H9 (cell line): ENCODE results near the gene CACNB4. TPM values are rescaled to one million over a fixed set of nuclear protein-coding genes. Genes with fewer than 3 reads are reported as not detected.

Experiments used
- DNase-seq: peaks from one replicate; pipeline ENCODE4 v3.0.0-alpha.2; 2017
- H2AFZ ChIP-seq: one replicate; pipeline ENCODE4 v1.6.1; 2013; ENCODE audit warnings: mild to moderate bottlenecking, low read length, control low read depth, moderate library complexity
- H2AK5ac ChIP-seq: 2 replicates; pipeline ENCODE4 v1.6.1; 2013; ENCODE audit warnings: low read length, control low read depth, mixed read lengths; ENCODE audit not compliant: insufficient read length
- H2BK120ac ChIP-seq: one replicate; pipeline ENCODE4 v1.6.1; 2013; ENCODE audit warnings: low read depth, mild to moderate bottlenecking, low read length, control low read depth, inconsistent platforms; ENCODE audit not compliant: poor library complexity, severe bottlenecking
- H2BK12ac ChIP-seq: 2 replicates; pipeline ENCODE4 v1.6.1; 2013; ENCODE audit warnings: low read length, control low read depth, mixed read lengths, low read depth; ENCODE audit not compliant: insufficient read length
- H2BK15ac ChIP-seq: 2 replicates; pipeline ENCODE4 v1.6.1; 2013; ENCODE audit warnings: low read depth, low read length, control low read depth
- H2BK20ac ChIP-seq: one replicate; pipeline ENCODE4 v1.6.1; 2013; ENCODE audit warnings: low read depth, mild to moderate bottlenecking, low read length, control low read depth, inconsistent platforms; ENCODE audit not compliant: poor library complexity, severe bottlenecking
- H2BK5ac ChIP-seq: 2 replicates; pipeline ENCODE4 v1.6.1; 2013; ENCODE audit warnings: low read length, control low read depth, mixed read lengths; ENCODE audit not compliant: insufficient read length
- H3K14ac ChIP-seq: 2 replicates; pipeline ENCODE4 v1.6.1; 2013; ENCODE audit warnings: low read length, control low read depth; ENCODE audit not compliant: insufficient read depth
- H3K18ac ChIP-seq: 2 replicates; pipeline ENCODE4 v1.6.1; 2013; ENCODE audit warnings: low read depth, mild to moderate bottlenecking, mixed read lengths, low read length, control low read depth; ENCODE audit not compliant: insufficient read length
- H3K23ac ChIP-seq: 2 replicates; pipeline ENCODE4 v1.6.1; 2013; ENCODE audit warnings: low read length, control low read depth, mixed read lengths, low read depth; ENCODE audit not compliant: insufficient read length
- H3K23me2 ChIP-seq: 2 replicates; pipeline ENCODE4 v1.6.1; 2013; ENCODE audit warnings: low read depth, mild to moderate bottlenecking, mixed read lengths, low read length, control low read depth; ENCODE audit not compliant: insufficient read length, poor library complexity, severe bottlenecking
- H3K27ac ChIP-seq: 2 replicates; pipeline ENCODE4 v1.5.1; 2013; ENCODE audit warnings: low read length, control low read depth, mixed read lengths, low read depth; ENCODE audit not compliant: insufficient read length
- H3K27me3 ChIP-seq: 2 replicates; pipeline ENCODE4 v1.6.1; 2013; ENCODE audit warnings: low read length, control low read depth, inconsistent platforms; ENCODE audit not compliant: insufficient read depth
- H3K4ac ChIP-seq: 2 replicates; pipeline ENCODE4 v1.6.1; 2013; ENCODE audit warnings: low read depth, mild to moderate bottlenecking, control low read depth, inconsistent platforms, low read length, moderate library complexity
- H3K4me1 ChIP-seq: 2 replicates; pipeline ENCODE4 v1.6.1; 2013; ENCODE audit warnings: low read length, control low read depth, inconsistent platforms; ENCODE audit not compliant: insufficient read depth
- H3K4me2 ChIP-seq: 2 replicates; pipeline ENCODE4 v1.6.1; 2013; ENCODE audit warnings: low read length, control low read depth, mixed read lengths; ENCODE audit not compliant: insufficient read length, insufficient read depth
- H3K56ac ChIP-seq: 2 replicates; pipeline ENCODE4 v1.6.1; 2013; ENCODE audit warnings: low read depth, mild to moderate bottlenecking, mixed read lengths, low read length, control low read depth; ENCODE audit not compliant: insufficient read length
- H3K79me1 ChIP-seq: 2 replicates; pipeline ENCODE4 v1.6.1; 2013; ENCODE audit warnings: low read depth, mild to moderate bottlenecking, moderate library complexity, low read length, control low read depth, inconsistent platforms; ENCODE audit not compliant: insufficient read depth, poor library complexity, severe bottlenecking
- H3K79me2 ChIP-seq: 2 replicates; pipeline ENCODE4 v1.6.1; 2013; ENCODE audit warnings: low read length, control low read depth, inconsistent platforms; ENCODE audit not compliant: insufficient read depth
- H3K9ac ChIP-seq: 2 replicates; pipeline ENCODE4 v1.6.1; 2013; ENCODE audit warnings: low read length, control low read depth, mixed read lengths; ENCODE audit not compliant: insufficient read length; ENCODE audit errors: extremely low read depth
- H3K9me3 ChIP-seq: one replicate; pipeline ENCODE4 v1.6.1; 2013; ENCODE audit warnings: low read depth, low read length, inconsistent platforms; ENCODE audit not compliant: control insufficient read depth
- H3T11ph ChIP-seq: one replicate; pipeline ENCODE4 v1.6.1; 2013; ENCODE audit warnings: mild to moderate bottlenecking, low read length, control low read depth, inconsistent platforms
- H4K20me1 ChIP-seq: one replicate; pipeline ENCODE4 v1.6.1; 2013; ENCODE audit not compliant: control insufficient read depth, insufficient read length, insufficient read depth
- H4K5ac ChIP-seq: 2 replicates; pipeline ENCODE4 v1.6.1; 2013; ENCODE audit warnings: low read depth, mild to moderate bottlenecking, mixed read lengths, low read length, control low read depth; ENCODE audit not compliant: insufficient read length
- H4K8ac ChIP-seq: replicated peaks from 2 replicates; pipeline ENCODE4 v1.6.1; 2013; ENCODE audit warnings: low read length, control low read depth, mixed read lengths, low read depth; ENCODE audit not compliant: insufficient read length
- H4K91ac ChIP-seq: 2 replicates; pipeline ENCODE4 v1.6.1; 2013; ENCODE audit warnings: low read depth, mild to moderate bottlenecking, moderate library complexity, mixed read lengths, low read length, control low read depth; ENCODE audit not compliant: insufficient read length
- H3K27ac Mint-ChIP-seq, 3 experiments: 2 replicates in 2 of 3; 3 replicates in 1 of 3; pipeline ENCODE4 v1.8.0; 2020 to 2021; ENCODE audit warnings: mixed read lengths in 3 of 3, mild to moderate bottlenecking in 1 of 3, moderate library complexity in 1 of 3
- H3K27me3 Mint-ChIP-seq: 2 replicates; pipeline ENCODE4 v1.8.0; 2021; ENCODE audit warnings: low read depth, mild to moderate bottlenecking, moderate library complexity, mixed read lengths
- H3K36me3 Mint-ChIP-seq, 3 experiments: 2 replicates in 2 of 3; 3 replicates in 1 of 3; pipeline ENCODE4 v1.8.0; 2020 to 2021; ENCODE audit warnings: low read depth in 3 of 3, mixed read lengths in 3 of 3; ENCODE audit not compliant: insufficient read depth in 1 of 3
- H3K4me1 Mint-ChIP-seq, 2 experiments: 2 replicates each; pipeline ENCODE4 v1.8.0; 2020; ENCODE audit warnings: mixed read lengths in 2 of 2
- H3K4me3 Mint-ChIP-seq, 2 experiments: 2 replicates in 1 of 2; 3 replicates in 1 of 2; pipeline ENCODE4 v1.8.0; 2020 to 2021; ENCODE audit warnings: mild to moderate bottlenecking in 2 of 2, mixed read lengths in 2 of 2, moderate library complexity in 1 of 2
- H3K9me3 Mint-ChIP-seq, 2 experiments: 2 replicates in 1 of 2; 3 replicates in 1 of 2; pipeline ENCODE4 v1.8.0; 2020; ENCODE audit warnings: mild to moderate bottlenecking in 2 of 2, mixed read lengths in 2 of 2, moderate library complexity in 1 of 2
- WGBS: extraction: QIAGEN DNeasy Blood & Tissue Kit; methylation state at CpG from one replicate; pipeline ENCODE4 v1.1.7; 2013; ENCODE audit warnings: missing lambda C conversion rate, low lambda C conversion rate, mixed read lengths; ENCODE audit not compliant: insufficient read length; ENCODE audit errors: extremely low coverage; 5-methylcytosine and 5-hydroxymethylcytosine counted together
- total RNA-seq: library from RNA; stranded (reverse); gene quantifications from 2 replicates; pipeline ENCODE4 v1.2.1, GENCODE V29; 2021
- TF ChIP-seq, protein P1 (sequence below): fragments of 200-600 bp; sonication (generic); conservative IDR thresholded peaks from 3 replicates; pipeline ENCODE4 v1.8.0; 2021; ENCODE audit warnings: antibody characterized with exemption, mild to moderate bottlenecking

Gene CACNB4
- total RNA-seq, 1 experiment from 2014 or later, result 1.4 TPM

GRCh38 chr2:151830961-151831360 lies 267.9 kb downstream of the CACNB4 start:
- H4K5ac ChIP-seq, result no peak overlapping the region
- no peak overlapping the region for H4K8ac ChIP-seq
- H3K18ac ChIP-seq, result no peak overlapping the region
- no CpG with 5 or more reads among the region's 2 CpGs for WGBS
- DNase-seq, result no peak
- no peak overlapping the region for H3T11ph ChIP-seq
- H3K4ac ChIP-seq, result no peak overlapping the region
- TF ChIP-seq, protein P1, sequence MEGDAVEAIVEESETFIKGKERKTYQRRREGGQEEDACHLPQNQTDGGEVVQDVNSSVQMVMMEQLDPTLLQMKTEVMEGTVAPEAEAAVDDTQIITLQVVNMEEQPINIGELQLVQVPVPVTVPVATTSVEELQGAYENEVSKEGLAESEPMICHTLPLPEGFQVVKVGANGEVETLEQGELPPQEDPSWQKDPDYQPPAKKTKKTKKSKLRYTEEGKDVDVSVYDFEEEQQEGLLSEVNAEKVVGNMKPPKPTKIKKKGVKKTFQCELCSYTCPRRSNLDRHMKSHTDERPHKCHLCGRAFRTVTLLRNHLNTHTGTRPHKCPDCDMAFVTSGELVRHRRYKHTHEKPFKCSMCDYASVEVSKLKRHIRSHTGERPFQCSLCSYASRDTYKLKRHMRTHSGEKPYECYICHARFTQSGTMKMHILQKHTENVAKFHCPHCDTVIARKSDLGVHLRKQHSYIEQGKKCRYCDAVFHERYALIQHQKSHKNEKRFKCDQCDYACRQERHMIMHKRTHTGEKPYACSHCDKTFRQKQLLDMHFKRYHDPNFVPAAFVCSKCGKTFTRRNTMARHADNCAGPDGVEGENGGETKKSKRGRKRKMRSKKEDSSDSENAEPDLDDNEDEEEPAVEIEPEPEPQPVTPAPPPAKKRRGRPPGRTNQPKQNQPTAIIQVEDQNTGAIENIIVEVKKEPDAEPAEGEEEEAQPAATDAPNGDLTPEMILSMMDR, result no peak
- no peaks in the 10 kb centered on the region for H3K9me3 ChIP-seq
- H3K4me1 Mint-ChIP-seq, result peaks cover 26% of the 10 kb centered on the region in 2 experiments
- H3K27me3 ChIP-seq, result no peaks in the 10 kb centered on the region
- H2BK15ac ChIP-seq, result no peak overlapping the region
- no peak overlapping the region for H2BK12ac ChIP-seq
- no peak overlapping the region for H2BK5ac ChIP-seq
- no peaks in the 10 kb centered on the region for H4K20me1 ChIP-seq
- H3K27me3 Mint-ChIP-seq, result no peaks in the 10 kb centered on the region
- no peaks in the 10 kb centered on the region for H3K23me2 ChIP-seq
- no peak overlapping the region for H3K14ac ChIP-seq
- H3K56ac ChIP-seq, result no peak overlapping the region
- no peak overlapping the region for H3K4me3 Mint-ChIP-seq
- H2AFZ ChIP-seq, result no peak overlapping the region
- no peak overlapping the region for H2BK20ac ChIP-seq
- no peak overlapping the region for H3K4me2 ChIP-seq
- no peaks in the 10 kb centered on the region for H3K36me3 Mint-ChIP-seq
- no peak overlapping the region for H4K91ac ChIP-seq
- peaks cover 16% of the 10 kb centered on the region; the same call in 1 of the 2 replicates for H3K79me2 ChIP-seq
- no peak overlapping the region for H3K27ac ChIP-seq
- H3K9ac ChIP-seq, result no peak overlapping the region
- H3K23ac ChIP-seq, result no peak overlapping the region
- H3K27ac Mint-ChIP-seq, result no peak overlapping the region
- no peaks in the 10 kb centered on the region for H3K9me3 Mint-ChIP-seq
- no peak overlapping the region for H2AK5ac ChIP-seq
- H2BK120ac ChIP-seq, result no peak overlapping the region
- H3K79me1 ChIP-seq, result no peaks in the 10 kb centered on the region
- H3K4me1 ChIP-seq, result peaks cover 3% of the 10 kb centered on the region; the same call in 1 of the 2 replicates
